Gastroesophageal sphincter (tissue), 4 donors: ENCODE results near the gene LRRC15. TPM values are rescaled to one million over a fixed set of nuclear protein-coding genes. Genes with fewer than 3 reads are reported as not detected.

Source experiments
- ATAC-seq: fragments of 150-250 bp; one replicate; pipeline ENCODE4 v1.9.1; 2016; ENCODE audit warnings: mild to moderate bottlenecking, moderate library complexity
- H3K27ac ChIP-seq, 4 donors: fragments of 200-600 bp; sonication (generic) in 3 of 4; 1 replicate in 3 of 4; 2 replicates in 1 of 4; pipeline ENCODE4 v1.5.1; 2016 to 2019
- H3K27me3 ChIP-seq: fragments of 200-600 bp; sonication (generic); one replicate; pipeline ENCODE4 v1.5.1; 2019
- H3K36me3 ChIP-seq, 2 donors: fragments of 200-600 bp; sonication (generic); one replicate each; pipeline ENCODE4 v1.5.1; 2019; ENCODE audit warnings: control low read depth in 1 of 2
- H3K4me1 ChIP-seq, 3 donors: fragments of 200-600 bp; sonication (generic); 1 replicate in 2 of 3; 2 replicates in 1 of 3; pipeline ENCODE4 v1.5.1; 2016 to 2019; ENCODE audit warnings: control low read depth in 2 of 3
- H3K4me3 ChIP-seq, 2 donors: fragments of 200-600 bp; sonication (generic); one replicate each; pipeline ENCODE4 v1.5.1; 2019; ENCODE audit warnings: mild to moderate bottlenecking in 1 of 2, moderate library complexity in 1 of 2
- H3K9me3 ChIP-seq, 3 donors: fragments of 200-600 bp; sonication (generic); one replicate each; pipeline ENCODE4 v1.5.1; 2017 to 2019; ENCODE audit warnings: control low read depth in 2 of 3
- EP300 ChIP-seq: sonication (generic); formaldehyde crosslinking; IDR thresholded peaks from one replicate; pipeline ENCODE4 v1.6.1; 2017; ENCODE audit warnings: antibody characterized with exemption, mild to moderate bottlenecking
- POLR2A ChIP-seq, 2 donors: fragments of 450-650 bp; IDR thresholded peaks; one replicate each; pipeline ENCODE4 v1.6.1; 2017; ENCODE audit warnings: antibody characterized with exemption in 2 of 2, mild to moderate bottlenecking in 2 of 2, moderate library complexity in 1 of 2
- POLR2AphosphoS5 ChIP-seq: sonication (generic); formaldehyde crosslinking; IDR thresholded peaks from one replicate; pipeline ENCODE4 v1.6.1; 2017; ENCODE audit warnings: antibody characterized with exemption
- WGBS, 2 donors: methylation state at CpG; one replicate each; pipeline ENCODE4 v1.1.5; 2018; ENCODE audit warnings: low coverage in 1 of 2; 5-methylcytosine and 5-hydroxymethylcytosine counted together
- total RNA-seq, 4 donors: library from RNA; depleted of rRNA; stranded (reverse); fragments of >200 nt; gene quantifications; one replicate each; pipeline ENCODE4 v1.1.0, GENCODE V29; 2016
- TF ChIP-seq, protein P1 (sequence below), 4 experiments: fragments of 200-600 bp in 2 of 4; fragments of 450-650 bp in 2 of 4; sonication (generic) in 1 of 4; IDR thresholded peaks; one replicate each; pipeline ENCODE4 v1.5.1; 2017 to 2019; ENCODE audit warnings: antibody characterized with exemption in 4 of 4, mild to moderate bottlenecking in 2 of 4, moderate library complexity in 2 of 4

LRRC15 gene
- total RNA-seq, 4 donors from 2014 or later: 0.42 to 0.67 (median 0.49) TPM; not detected in 1

DNA sequence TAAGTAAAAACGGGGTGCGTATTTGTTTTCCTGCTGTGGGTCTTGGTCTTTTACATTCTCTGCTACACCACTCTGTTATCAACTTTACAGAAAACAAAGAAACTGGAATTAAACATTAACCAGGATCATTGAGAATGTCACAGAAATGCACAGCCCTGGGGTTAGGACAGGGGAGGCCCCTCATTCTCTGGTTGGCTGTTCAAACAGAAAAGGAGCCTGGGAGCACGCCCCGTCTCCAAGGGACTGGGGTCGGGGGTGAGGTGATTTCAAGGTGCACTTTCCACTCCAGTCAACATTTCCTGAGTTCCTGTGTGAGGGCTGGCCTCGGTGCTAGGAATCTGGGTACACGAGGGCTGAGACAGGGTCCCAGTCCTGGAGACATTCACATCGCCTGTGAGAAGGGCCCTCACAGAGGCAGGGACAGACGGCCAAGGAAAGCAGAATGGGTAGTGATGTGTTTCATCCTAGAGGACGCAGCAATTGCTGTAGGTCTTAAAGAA is 48.7 kb downstream of the LRRC15 start:
- TF ChIP-seq EP300 (no peak), POLR2A (IDR thresholded peaks at IDR 0.05) (no peak), POLR2AphosphoS5 (no peak)
- TF ChIP-seq, protein P1, sequence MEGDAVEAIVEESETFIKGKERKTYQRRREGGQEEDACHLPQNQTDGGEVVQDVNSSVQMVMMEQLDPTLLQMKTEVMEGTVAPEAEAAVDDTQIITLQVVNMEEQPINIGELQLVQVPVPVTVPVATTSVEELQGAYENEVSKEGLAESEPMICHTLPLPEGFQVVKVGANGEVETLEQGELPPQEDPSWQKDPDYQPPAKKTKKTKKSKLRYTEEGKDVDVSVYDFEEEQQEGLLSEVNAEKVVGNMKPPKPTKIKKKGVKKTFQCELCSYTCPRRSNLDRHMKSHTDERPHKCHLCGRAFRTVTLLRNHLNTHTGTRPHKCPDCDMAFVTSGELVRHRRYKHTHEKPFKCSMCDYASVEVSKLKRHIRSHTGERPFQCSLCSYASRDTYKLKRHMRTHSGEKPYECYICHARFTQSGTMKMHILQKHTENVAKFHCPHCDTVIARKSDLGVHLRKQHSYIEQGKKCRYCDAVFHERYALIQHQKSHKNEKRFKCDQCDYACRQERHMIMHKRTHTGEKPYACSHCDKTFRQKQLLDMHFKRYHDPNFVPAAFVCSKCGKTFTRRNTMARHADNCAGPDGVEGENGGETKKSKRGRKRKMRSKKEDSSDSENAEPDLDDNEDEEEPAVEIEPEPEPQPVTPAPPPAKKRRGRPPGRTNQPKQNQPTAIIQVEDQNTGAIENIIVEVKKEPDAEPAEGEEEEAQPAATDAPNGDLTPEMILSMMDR (IDR thresholded peaks at IDR 0.05): no peak
- Histone ChIP-seq H3K4me3 (no peak overlapping the region), H3K27me3 (peaks cover 7% of the 10 kb centered on the region), H3K36me3 (no peaks in the 10 kb centered on the region), H3K4me1 (peaks cover 0 to 34% (median 11%) of the 10 kb centered on the region in 3 donors), H3K9me3 (peaks cover 0 to 19% (median 0%) of the 10 kb centered on the region in 3 donors), H3K27ac (no peak overlapping the region)
- ATAC-seq: no peak
- WGBS, 2 donors: 85 to 90% methylated on average over 2 to 9 of the region's 10 CpGs

DNA sequence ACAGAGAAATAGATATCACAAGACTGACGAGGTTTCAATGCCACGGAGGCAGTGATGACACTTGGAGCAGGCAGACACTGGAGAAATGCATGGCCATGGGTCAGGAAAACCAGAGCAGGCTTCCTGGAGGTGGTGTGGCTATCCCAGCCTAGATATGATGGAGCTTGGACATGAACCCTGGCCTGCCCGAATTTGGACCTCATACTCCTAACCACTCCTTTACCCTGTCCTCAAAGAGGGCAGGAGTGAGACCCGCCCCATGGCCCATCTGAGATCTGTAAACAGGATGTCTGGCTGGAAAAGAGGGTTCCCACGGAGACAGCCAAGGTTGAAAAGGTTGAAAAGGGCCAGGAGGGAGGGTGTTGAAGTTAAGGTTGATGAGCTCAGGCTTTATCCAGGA is 49.4 kb downstream of the LRRC15 start:
- WGBS, 2 donors: 72 to 80% methylated on average over 1 to 5 of the region's 5 CpGs
- Histone ChIP-seq H3K36me3 (no peaks in the 10 kb centered on the region), H3K9me3 (peaks cover 0 to 19% (median 0%) of the 10 kb centered on the region in 3 donors), H3K27me3 (peaks cover 4% of the 10 kb centered on the region), H3K4me1 (peaks cover 0 to 41% (median 17%) of the 10 kb centered on the region in 3 donors), H3K4me3 (no peak overlapping the region), H3K27ac (no peak overlapping the region)
- no peak for TF ChIP-seq POLR2A (IDR thresholded peaks at IDR 0.05)
- TF ChIP-seq POLR2AphosphoS5: no peak
- no peak for TF ChIP-seq EP300
- TF ChIP-seq, protein P1 (IDR thresholded peaks at IDR 0.05): no peak
- no peak for ATAC-seq

DNA sequence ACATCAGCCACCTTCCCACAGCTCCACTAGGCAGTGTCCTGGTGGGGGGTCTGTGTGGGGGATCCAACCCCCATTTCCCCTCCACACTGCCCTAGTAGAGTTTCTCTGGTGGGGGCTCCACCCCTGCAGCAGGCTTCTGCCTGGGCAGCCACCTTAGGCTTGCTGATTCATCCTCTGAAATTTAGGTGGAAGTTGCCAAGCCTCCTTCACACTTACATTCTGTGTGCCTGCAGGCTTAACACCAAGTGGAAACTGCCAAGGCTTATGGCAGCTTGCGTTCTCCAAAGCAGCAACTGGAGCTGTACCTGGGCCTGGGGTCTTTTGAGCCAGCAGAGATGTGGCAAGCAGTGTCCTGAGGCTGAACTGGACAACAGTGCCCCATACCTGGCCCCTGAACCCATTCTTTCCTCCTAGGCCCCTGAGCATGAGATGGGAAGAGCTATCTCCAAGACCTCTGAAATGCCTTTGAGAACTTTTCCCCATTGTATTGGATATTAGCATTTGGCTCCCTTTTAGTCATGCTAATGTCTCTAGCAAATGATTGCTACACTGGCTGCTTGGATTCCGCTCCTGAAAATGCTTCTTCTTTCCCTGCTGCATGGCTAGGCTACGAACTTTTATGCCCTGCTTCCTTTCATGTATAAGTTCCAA is 50.9 kb downstream of the LRRC15 start:
- Histone ChIP-seq H3K36me3 (no peaks in the 10 kb centered on the region), H3K27ac (no peak overlapping the region), H3K9me3 (peaks cover 0 to 19% (median 0%) of the 10 kb centered on the region in 3 donors), H3K4me3 (no peak overlapping the region), H3K4me1 (peaks cover 0 to 45% (median 17%) of the 10 kb centered on the region in 3 donors), H3K27me3 (peaks cover 4% of the 10 kb centered on the region)
- TF ChIP-seq POLR2A (IDR thresholded peaks at IDR 0.05) (no peak), EP300 (no peak)
- TF ChIP-seq, protein P1 (IDR thresholded peaks at IDR 0.05): no peak
- WGBS, 2 donors: 81 to 94% methylated on average over 2 to 3 of the region's 3 CpGs
- ATAC-seq: no peak

DNA sequence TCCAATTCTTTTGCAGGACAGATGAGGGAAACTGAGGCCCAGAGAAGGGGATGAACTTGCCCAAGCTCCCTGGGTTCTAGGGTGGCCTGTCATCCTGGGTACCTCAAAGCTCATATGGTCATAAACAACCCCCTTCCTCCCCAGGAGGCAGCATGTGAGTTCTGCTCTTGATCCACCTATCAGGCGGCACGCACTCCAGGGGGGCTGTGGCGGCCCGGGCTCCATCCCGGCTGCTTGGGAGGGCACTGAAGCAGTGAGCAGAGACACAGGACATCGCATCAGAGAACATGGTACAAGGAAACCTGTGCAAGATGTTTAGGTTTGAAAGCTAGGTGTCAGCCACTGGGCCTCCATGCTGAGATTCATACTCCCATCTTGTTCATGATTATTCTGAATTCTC is 52.6 kb downstream of the LRRC15 start:
- no peak for ATAC-seq

More for the DNA sequence above, 52.6 kb downstream of the LRRC15 start:
- Histone ChIP-seq H3K9me3 (peaks cover 0 to 19% (median 0%) of the 10 kb centered on the region in 3 donors), H3K27me3 (peaks cover 4% of the 10 kb centered on the region), H3K27ac (no peak overlapping the region), H3K4me3 (no peak overlapping the region), H3K4me1 (peaks cover 0 to 46% (median 19%) of the 10 kb centered on the region in 3 donors), H3K36me3 (no peaks in the 10 kb centered on the region)
- 100% methylated on average over 1 of the region's 6 CpGs; no CpG with 5 or more reads in 1 of the 2 donors for WGBS, 2 donors
- TF ChIP-seq POLR2AphosphoS5 (no peak), POLR2A (IDR thresholded peaks at IDR 0.05) (no peak), EP300 (no peak)
- TF ChIP-seq, protein P1 (IDR thresholded peaks at IDR 0.05): no peak
